NCI-H526 (cell line): ENCODE measurements around the gene HIKESHI.

Experiments used
- DNase-seq, 2 experiments: peaks; one replicate each; lab custom pipeline; 2025; lab: John Stamatoyannopoulos, UW

Gene HIKESHI

GRCh38 chr11:86374586-86374985, 72.5 kb downstream of the HIKESHI start, which contains the start of gene CCDC81:
TSS of gene CCDC81 (plus strand) at chr11:86374887. CDS start at chr11:86375164, 277 bp downstream.
- DNase-seq, result no peak

DNA sequence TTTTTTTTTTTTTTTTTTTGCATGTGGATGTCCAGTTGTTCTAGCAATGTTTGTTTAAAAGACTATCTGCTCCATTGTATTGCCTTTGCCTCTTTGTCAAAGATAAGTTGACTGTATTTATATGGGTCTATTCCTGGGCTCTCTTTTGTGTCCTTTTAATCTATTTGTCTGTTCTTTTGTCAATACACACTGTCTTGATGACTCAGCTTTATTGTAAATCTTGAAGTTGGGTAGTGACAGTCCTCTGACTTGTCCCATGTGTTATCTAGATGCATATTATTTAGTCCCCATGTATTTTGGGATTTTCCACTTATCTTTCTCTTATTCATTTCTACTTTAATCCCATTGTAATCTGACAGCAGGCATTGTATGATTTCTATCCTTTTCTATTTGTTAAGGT, 75.9 kb downstream of the HIKESHI start:
- DNase-seq, result no peak

DNA sequence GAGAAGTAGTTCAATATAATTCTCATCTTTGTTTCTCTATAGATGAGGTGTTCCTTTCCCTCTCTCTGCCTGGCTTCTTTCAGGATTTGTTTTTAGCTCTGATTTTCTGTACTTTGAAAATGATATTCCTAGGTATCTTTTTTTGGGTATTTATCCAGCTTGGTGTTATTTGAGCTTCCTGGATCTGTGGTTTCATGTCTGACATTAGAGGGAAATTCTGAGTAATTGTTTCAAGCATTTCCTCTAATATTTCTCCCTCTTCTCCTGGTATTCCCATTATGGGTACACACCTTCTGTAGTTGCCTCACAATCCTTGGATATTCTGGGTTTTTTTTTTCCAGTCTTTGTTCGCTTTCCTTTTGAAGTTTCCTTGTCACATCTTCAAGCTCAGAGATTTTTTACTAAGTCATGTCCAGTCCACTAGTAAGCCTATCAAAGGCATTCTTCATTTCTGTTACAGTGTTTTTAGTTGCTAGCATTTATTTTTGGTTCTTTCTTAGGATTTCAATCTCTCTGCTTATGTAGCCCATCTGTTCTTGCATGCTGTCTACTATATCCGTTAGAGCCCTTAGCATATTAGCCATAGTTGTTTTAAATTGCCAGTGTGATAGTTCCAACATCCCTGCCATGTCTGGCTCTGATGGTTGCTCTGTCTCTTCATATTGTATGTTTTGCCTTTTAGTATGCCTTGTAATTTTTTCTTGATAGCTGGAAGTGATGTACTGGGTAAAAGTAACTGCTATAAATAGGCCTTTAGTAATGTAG, 78.4 kb downstream of the HIKESHI start:
- DNase-seq, result no peak

DNA sequence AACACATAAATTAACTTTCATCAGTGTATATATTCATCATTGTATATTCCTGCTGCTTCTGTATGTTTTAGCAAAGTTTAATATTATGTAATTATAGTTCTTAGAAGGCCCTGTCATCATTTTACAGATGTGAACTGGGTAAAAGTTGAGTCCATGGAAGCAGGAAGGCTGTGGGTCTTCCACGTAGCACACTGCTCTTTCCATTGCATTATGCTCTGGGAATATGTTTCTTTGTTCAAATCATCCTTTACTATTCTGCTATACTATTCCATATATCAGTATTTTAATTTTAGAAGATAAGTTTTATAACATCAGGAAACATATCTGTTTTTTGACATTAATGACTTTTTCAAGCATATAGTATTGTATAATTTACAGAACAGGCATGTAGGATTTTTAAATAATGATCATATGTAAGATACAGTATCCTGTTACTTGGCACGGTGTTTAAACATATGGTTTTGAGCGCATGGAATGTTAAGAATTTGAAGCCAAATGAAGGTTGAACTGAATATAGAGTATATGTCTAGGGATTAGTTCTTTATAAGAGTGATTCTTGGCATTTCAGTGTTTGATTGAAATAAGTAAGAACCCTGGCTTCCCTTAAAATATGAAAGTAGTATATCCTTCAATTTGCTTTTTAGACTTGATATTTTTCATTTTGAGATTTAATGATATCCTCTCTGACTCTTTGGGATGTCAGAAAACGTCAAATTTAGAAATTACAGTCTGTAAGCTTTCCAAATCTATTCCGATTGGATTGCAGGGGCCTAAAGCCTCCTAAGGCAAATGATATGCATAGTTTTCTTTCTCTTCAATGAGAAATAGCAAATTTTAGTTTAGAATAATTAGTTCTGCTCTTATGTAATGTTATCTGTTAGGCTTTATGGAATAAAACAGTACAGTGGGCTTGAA, 81.3 kb downstream of the HIKESHI start:
- DNase-seq, result no peak

- DNase-seq, result no peak
Measured at GRCh38 chr11:86386283-86386682, 84.2 kb downstream of the HIKESHI start.

- DNase-seq, result no peak
Measured at GRCh38 chr11:86386746-86387145, 84.7 kb downstream of the HIKESHI start.

DNA sequence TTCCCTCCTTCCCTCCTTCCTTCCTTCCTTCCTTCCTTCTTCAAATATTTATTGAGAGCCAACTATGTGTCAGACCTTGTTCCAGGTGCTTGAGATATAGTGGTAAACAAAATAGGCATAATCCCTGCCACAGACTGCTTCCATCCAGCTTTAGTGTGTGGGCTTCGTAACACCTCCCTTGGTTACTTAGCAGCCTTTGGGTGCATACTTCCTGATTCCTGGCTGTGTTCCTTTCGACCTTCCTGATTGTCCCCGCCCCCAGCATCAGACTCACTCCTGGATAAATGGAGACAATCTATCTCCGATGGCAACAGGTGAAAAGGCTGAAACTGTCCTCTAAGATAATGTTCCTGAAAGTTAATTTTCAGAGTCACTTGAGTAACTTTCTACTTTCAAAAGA, 86.2 kb downstream of the HIKESHI start:
- DNase-seq, result no peak

- no peak for DNase-seq
Measured at GRCh38 chr11:86390487-86390886, 88.4 kb downstream of the HIKESHI start.

- no peak for DNase-seq
Measured at GRCh38 chr11:86395061-86395551, 93.1 kb downstream of the HIKESHI start.
